ENCODE measurements around the gene CUZD1. TPM values are rescaled to one million over a fixed set of nuclear protein-coding genes. Genes with fewer than 3 reads are reported as not detected.

CUZD1 gene
- polyA plus RNA-seq, 1 of the 3 experiments (the other 2 are of a cell fraction), result 0.89 TPM

- H3K4me1 ChIP-seq (ENCODE audit: control insufficient read depth in 1 of 2, insufficient read depth in 2 of 2, low read depth in 1 of 2, low read length in 1 of 2), result no peaks in the 10 kb centered on the region
- H3K4me3 ChIP-seq (ENCODE audit: low read depth in 2 of 2, low read length in 1 of 2), result no peak overlapping the region
- H3K27me3 ChIP-seq (ENCODE audit: insufficient read depth), result no peaks in the 10 kb centered on the region
- ChIA-PET POLR2A (no interaction called here), CTCF (no interaction called here)
- DNase-seq, result no peak
- H3K79me2 ChIP-seq (ENCODE audit: insufficient read depth), result no peaks in the 10 kb centered on the region
- no peak overlapping the region for H3K27ac ChIP-seq (ENCODE audit: low read depth in 2 of 2, low read length in 1 of 2)
- WGBS (ENCODE audit: low lambda C conversion rate), result 88% methylated on average over 5 of the region's 5 CpGs
- H3K9ac ChIP-seq, result no peak overlapping the region
- no peaks in the 10 kb centered on the region for H3K36me3 ChIP-seq (replicated peaks in 1 of 2; ENCODE audit: control insufficient read depth in 1 of 2, insufficient read depth in 2 of 2, low read length in 1 of 2)
- no peaks in the 10 kb centered on the region for H4K20me1 ChIP-seq (ENCODE audit: insufficient read depth)
- no peak overlapping the region for H2AFZ ChIP-seq (ENCODE audit: low read depth)
- H3F3A ChIP-seq (replicated peaks; ENCODE audit: insufficient read depth), result no peaks in the 10 kb centered on the region
- TF ChIP-seq, protein P1, sequence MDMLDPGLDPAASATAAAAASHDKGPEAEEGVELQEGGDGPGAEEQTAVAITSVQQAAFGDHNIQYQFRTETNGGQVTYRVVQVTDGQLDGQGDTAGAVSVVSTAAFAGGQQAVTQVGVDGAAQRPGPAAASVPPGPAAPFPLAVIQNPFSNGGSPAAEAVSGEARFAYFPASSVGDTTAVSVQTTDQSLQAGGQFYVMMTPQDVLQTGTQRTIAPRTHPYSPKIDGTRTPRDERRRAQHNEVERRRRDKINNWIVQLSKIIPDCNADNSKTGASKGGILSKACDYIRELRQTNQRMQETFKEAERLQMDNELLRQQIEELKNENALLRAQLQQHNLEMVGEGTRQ (IDR thresholded peaks at IDR 0.05; ENCODE audit: borderline replicate concordance, low read depth, low read length), result no peak
- TF ChIP-seq TCF12 (IDR thresholded peaks at IDR 0.05), result no peak
- TF ChIP-seq, protein P2, sequence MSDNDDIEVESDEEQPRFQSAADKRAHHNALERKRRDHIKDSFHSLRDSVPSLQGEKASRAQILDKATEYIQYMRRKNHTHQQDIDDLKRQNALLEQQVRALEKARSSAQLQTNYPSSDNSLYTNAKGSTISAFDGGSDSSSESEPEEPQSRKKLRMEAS (IDR thresholded peaks at IDR 0.05; ENCODE audit: low read depth), result no peak
- TF ChIP-seq, protein P3, sequence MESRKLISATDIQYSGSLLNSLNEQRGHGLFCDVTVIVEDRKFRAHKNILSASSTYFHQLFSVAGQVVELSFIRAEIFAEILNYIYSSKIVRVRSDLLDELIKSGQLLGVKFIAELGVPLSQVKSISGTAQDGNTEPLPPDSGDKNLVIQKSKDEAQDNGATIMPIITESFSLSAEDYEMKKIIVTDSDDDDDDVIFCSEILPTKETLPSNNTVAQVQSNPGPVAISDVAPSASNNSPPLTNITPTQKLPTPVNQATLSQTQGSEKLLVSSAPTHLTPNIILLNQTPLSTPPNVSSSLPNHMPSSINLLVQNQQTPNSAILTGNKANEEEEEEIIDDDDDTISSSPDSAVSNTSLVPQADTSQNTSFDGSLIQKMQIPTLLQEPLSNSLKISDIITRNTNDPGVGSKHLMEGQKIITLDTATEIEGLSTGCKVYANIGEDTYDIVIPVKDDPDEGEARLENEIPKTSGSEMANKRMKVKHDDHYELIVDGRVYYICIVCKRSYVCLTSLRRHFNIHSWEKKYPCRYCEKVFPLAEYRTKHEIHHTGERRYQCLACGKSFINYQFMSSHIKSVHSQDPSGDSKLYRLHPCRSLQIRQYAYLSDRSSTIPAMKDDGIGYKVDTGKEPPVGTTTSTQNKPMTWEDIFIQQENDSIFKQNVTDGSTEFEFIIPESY (IDR thresholded peaks at IDR 0.05; ENCODE audit: borderline replicate concordance, low read depth), result no peak
- no peak for TF ChIP-seq CTCF (IDR thresholded peaks at IDR 0.05)
- no peak for TF ChIP-seq RXRA (IDR thresholded peaks at IDR 0.05; ENCODE audit: borderline replicate concordance, low read depth)
- TF ChIP-seq NFIC (IDR thresholded peaks at IDR 0.05; ENCODE audit: borderline replicate concordance), result no peak
- TF ChIP-seq FOSL2 (IDR thresholded peaks at IDR 0.05; ENCODE audit: borderline replicate concordance, low read depth), result no peak
- TF ChIP-seq, protein P4, sequence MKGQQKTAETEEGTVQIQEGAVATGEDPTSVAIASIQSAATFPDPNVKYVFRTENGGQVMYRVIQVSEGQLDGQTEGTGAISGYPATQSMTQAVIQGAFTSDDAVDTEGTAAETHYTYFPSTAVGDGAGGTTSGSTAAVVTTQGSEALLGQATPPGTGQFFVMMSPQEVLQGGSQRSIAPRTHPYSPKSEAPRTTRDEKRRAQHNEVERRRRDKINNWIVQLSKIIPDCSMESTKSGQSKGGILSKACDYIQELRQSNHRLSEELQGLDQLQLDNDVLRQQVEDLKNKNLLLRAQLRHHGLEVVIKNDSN (IDR thresholded peaks at IDR 0.05; ENCODE audit: borderline replicate concordance, low read depth), result no peak
- no peak for TF ChIP-seq MEF2A (IDR thresholded peaks at IDR 0.05; ENCODE audit: borderline replicate concordance, low read depth)
- no peak for TF ChIP-seq FOXJ3 (CRISPR knock-in tag; IDR thresholded peaks at IDR 0.05)
- no peak for TF ChIP-seq RAD21 (IDR thresholded peaks at IDR 0.05; ENCODE audit: low read length)
- TF ChIP-seq EP300 (IDR thresholded peaks at IDR 0.05; ENCODE audit: borderline replicate concordance in 1 of 2, low read depth in 1 of 2, low read length in 1 of 2), result no peak
- no peak for TF ChIP-seq POLR2AphosphoS5 (IDR thresholded peaks at IDR 0.05; ENCODE audit: low read depth, low read length)
- no peak for TF ChIP-seq NRF1 (IDR thresholded peaks at IDR 0.05; ENCODE audit: low read depth, low read length)
- TF ChIP-seq CHD2 (IDR thresholded peaks at IDR 0.05; ENCODE audit: low read length, partially characterized antibody), result no peak
- no peak for TF ChIP-seq SMC3 (IDR thresholded peaks at IDR 0.05; ENCODE audit: low read depth, low read length)
- TF ChIP-seq EZH2phosphoT487 (IDR thresholded peaks at IDR 0.05; ENCODE audit: borderline replicate concordance, low read depth), result no peak
- no peaks in the 10 kb centered on the region for H3K9me3 ChIP-seq
- H3K9me2 ChIP-seq, result no peaks in the 10 kb centered on the region
- H3K4me2 ChIP-seq, result no peak overlapping the region
Observed at GRCh38 chr10:122894261-122894944, 48.7 kb upstream of the CUZD1 start.

Measured in SK-N-SH (cell line).